Right lobe of liver (tissue), 6 donors: ENCODE measurements around the gene ARMH1. TPM values are rescaled to one million over a fixed set of nuclear protein-coding genes. Genes with fewer than 3 reads are reported as not detected.

Experiments
- ATAC-seq, 4 donors: fragments of 200-7000 bp; cut with Tn5 transposase; one replicate each; pipeline ENCODE4 v1.9.1; 2020; ENCODE audit warnings: mild to moderate bottlenecking in 4 of 4, moderate library complexity in 4 of 4
- DNase-seq, 3 donors: peaks; one replicate each; pipeline ENCODE4 v3.0.0-alpha.2; 2020
- H3K27ac ChIP-seq, 3 donors: fragments of 200-600 bp; one replicate each; pipeline ENCODE4 v1.8.0; 2022
- H3K27me3 ChIP-seq, 2 donors: fragments of 200-600 bp; one replicate each; pipeline ENCODE4 v1.8.0; 2022
- H3K36me3 ChIP-seq, 4 donors: fragments of 200-600 bp; sonication (generic) in 1 of 4; one replicate each; pipeline versions ENCODE4 v1.5.1 to v1.8.0; 2017 to 2022; ENCODE audit warnings: control low read depth in 1 of 4
- H3K4me1 ChIP-seq, 4 donors: fragments of 200-600 bp; sonication (generic) in 1 of 4; one replicate each; pipeline versions ENCODE4 v1.5.1 to v1.8.0; 2017 to 2022; ENCODE audit warnings: control low read depth in 1 of 4
- H3K4me3 ChIP-seq, 3 donors: fragments of 200-600 bp; one replicate each; pipeline ENCODE4 v1.8.0; 2022
- H3K9me3 ChIP-seq, 4 donors: fragments of 200-600 bp; sonication (generic) in 1 of 4; one replicate each; pipeline versions ENCODE4 v1.5.1 to v1.8.0; 2017 to 2022; ENCODE audit warnings: control low read depth in 1 of 4
- POLR2A ChIP-seq: fragments of 450-650 bp; IDR thresholded peaks from one replicate; pipeline ENCODE4 v1.6.1; 2017; ENCODE audit warnings: antibody characterized with exemption, mild to moderate bottlenecking
- WGBS: methylation state at CpG from one replicate; pipeline ENCODE4 v1.1.6; 2018; ENCODE audit warnings: low coverage, low lambda C conversion rate; ENCODE audit not compliant: insufficient coverage; ENCODE audit errors: missing lambda C conversion rate; 5-methylcytosine and 5-hydroxymethylcytosine counted together
- intact Hi-C, 2 donors: fragments of 100-400 bp; cut with DNase I; formaldehyde crosslinking; loops; one replicate each; pipeline versions ENCODE4 v1.11.2 to v1.14.1; 2022
- total RNA-seq, 6 experiments: library from RNA; depleted of rRNA in 2 of 6; stranded (reverse); fragments of >200 nt in 2 of 6; fragmentation: NEBNext Ultra II Directional in 3 of 6; extraction: Animal tissue kit (Norgen Biotek cat#: 25700) in 3 of 6; gene quantifications; one replicate each; pipeline versions ENCODE4 v1.1.0 to v1.2.4, GENCODE V29; 2016 to 2023
- TF ChIP-seq, protein P1 (sequence below), 4 donors: fragments of 200-600 bp in 3 of 4; fragments of 450-650 bp in 1 of 4; IDR thresholded peaks; one replicate each; pipeline versions ENCODE4 v1.5.1 to v1.8.0; 2016 to 2022; ENCODE audit warnings: antibody characterized with exemption in 4 of 4, mild to moderate bottlenecking in 2 of 4
- donor health status: DM: no; HTN: yes; CAD: no.
- donor health status: DM: no; HTN: no; CAD: no.
- donor health status: DM: no; HTN: no; CAD: no.
- donor health status: DM: no; HTN: yes; CAD: no.
- donor health status: DM: no; HTN: yes; CAD: no.

The ARMH1 gene
- total RNA-seq, 6 experiments from 2014 or later = 2.7 to 18.4 (median 5.2) TPM

DNA sequence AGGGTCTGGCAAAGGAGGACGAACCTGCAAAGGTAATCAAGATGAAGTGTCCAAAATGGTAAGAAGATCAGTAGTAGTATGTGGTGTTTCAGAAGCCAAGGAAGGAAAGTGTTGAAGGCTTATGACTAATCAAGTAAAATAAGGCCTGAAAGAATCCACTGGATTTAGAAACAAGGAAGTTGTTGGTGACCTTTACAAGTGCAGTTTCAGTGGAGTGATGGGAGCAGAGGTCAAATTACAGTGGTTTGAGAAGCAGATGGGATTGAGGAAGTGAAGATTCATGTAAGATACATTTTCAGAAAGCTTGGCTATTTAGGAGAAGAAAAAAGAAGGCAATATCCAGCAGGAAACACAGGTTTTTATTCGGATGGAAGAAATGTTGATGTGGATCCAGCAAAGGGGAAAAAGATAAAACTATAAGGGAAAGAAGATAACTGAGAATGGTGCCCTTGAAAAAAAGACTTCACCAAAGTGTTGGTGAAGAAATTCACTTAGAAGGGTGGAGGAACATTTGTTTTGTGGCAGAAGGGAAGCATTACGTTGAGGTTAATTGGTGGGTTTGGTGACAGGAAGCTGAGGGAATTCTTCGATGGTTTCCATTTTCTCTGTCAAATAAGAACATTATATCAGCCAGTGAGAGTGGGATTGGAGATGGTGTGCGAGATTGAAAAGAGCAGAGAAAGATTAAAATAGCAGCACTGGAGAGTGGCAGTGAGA is 2.1 kb downstream of the ARMH1 start:
- Histone ChIP-seq H3K9me3 (no peaks in the 10 kb centered on the region), H3K36me3 (no peaks in the 10 kb centered on the region), H3K27ac (peak overlapping the region; percentile 74 to 97 (median 94)), H3K27me3 (no peaks in the 10 kb centered on the region), H3K4me1 (peaks cover 0 to 78% (median 39%) of the 10 kb centered on the region in 4 donors), H3K4me3 (no peak overlapping the region)
- DNase-seq = no peak
- WGBS = 50% methylated on average over 5 of the region's 5 CpGs
- intact Hi-C loops = no loop called here
- TF ChIP-seq, protein P1, sequence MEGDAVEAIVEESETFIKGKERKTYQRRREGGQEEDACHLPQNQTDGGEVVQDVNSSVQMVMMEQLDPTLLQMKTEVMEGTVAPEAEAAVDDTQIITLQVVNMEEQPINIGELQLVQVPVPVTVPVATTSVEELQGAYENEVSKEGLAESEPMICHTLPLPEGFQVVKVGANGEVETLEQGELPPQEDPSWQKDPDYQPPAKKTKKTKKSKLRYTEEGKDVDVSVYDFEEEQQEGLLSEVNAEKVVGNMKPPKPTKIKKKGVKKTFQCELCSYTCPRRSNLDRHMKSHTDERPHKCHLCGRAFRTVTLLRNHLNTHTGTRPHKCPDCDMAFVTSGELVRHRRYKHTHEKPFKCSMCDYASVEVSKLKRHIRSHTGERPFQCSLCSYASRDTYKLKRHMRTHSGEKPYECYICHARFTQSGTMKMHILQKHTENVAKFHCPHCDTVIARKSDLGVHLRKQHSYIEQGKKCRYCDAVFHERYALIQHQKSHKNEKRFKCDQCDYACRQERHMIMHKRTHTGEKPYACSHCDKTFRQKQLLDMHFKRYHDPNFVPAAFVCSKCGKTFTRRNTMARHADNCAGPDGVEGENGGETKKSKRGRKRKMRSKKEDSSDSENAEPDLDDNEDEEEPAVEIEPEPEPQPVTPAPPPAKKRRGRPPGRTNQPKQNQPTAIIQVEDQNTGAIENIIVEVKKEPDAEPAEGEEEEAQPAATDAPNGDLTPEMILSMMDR (IDR thresholded peaks at IDR 0.05) = no peak
- no peak for TF ChIP-seq POLR2A
- peak in 1 of 4 donors; percentile 7 for ATAC-seq

DNA sequence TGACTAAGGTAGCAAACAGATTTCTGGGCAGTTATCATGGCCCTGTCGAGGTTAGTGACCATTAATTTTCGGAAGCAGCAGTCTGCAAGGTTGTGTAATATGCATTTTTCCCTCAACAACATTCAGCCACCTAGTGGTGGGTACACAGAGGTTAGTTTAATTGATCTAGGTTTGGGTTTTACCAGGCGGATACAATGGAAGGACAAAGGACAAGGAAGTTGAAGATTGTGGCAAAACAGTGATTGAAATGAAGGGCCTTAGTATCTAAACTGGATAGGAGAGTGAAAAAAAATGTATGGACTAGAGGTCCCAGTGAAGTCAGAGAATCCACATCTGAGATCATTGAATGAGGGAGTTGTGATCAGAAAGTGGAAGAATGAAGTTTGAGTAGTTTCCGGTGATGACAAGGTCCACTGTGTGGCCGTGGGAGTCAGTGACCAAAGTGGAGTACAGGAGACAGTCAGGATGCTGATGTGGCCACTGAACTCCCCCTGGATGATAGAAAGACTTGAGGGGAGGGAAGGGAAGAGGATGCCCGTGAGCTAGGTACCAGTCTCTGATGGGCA is 2.8 kb downstream of the ARMH1 start:
- H3K27ac ChIP-seq = peak overlapping the region; percentile 74 to 97 (median 94)
- peak in 1 of 3 donors; percentile 27 for DNase-seq

DNA sequence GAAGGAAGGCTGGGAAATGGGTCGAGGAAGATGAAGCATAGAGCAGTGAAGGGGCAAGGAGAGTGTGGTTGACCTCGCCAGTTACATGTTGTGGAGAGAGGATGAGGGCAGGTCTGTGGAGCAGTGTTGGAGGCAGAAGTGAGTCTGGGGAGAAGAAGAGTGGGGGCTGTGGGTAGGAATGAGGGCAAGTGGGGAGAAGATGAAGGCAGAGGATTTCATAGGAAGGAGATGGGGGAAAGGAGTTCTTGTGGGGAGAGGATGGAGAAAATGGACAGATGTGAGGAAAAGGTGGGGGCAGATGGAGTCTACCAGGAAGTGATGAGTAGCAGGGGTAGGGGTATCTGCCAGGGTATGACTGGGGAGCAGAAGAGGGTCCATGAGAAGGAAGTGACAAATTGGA is 3.6 kb downstream of the ARMH1 start:
- 69% methylated on average over 2 of the region's 2 CpGs for WGBS
- no peaks in the 10 kb centered on the region for H3K27me3 ChIP-seq
- TF ChIP-seq POLR2A = no peak
- ATAC-seq (no peak), DNase-seq (peak in 1 of 3 donors; percentile 2)
- H3K4me1 ChIP-seq = peaks cover 0 to 76% (median 38%) of the 10 kb centered on the region in 4 donors
- H3K36me3 ChIP-seq = no peaks in the 10 kb centered on the region
- intact Hi-C loops = no loop called here
- H3K27ac ChIP-seq = peak overlapping the region; percentile 74 to 97 (median 94)
- no peaks in the 10 kb centered on the region for H3K9me3 ChIP-seq
- no peak overlapping the region for H3K4me3 ChIP-seq

More for the DNA sequence above, 2.8 kb downstream of the ARMH1 start:
- no peak overlapping the region for H3K4me3 ChIP-seq
- peak in 3 of 4 donors; percentile 7 to 16 (median 10) for ATAC-seq
- intact Hi-C loops = no loop called here
- H3K4me1 ChIP-seq = peaks cover 0 to 76% (median 39%) of the 10 kb centered on the region in 4 donors
- WGBS = 35% methylated on average over 6 of the region's 6 CpGs
- no peaks in the 10 kb centered on the region for H3K36me3 ChIP-seq
- TF ChIP-seq, protein P1 (IDR thresholded peaks at IDR 0.05) = peak; percentile 59 to 90 (median 66)
- TF ChIP-seq POLR2A = peak; percentile 84
- no peaks in the 10 kb centered on the region for H3K9me3 ChIP-seq
- H3K27me3 ChIP-seq = no peaks in the 10 kb centered on the region

DNA sequence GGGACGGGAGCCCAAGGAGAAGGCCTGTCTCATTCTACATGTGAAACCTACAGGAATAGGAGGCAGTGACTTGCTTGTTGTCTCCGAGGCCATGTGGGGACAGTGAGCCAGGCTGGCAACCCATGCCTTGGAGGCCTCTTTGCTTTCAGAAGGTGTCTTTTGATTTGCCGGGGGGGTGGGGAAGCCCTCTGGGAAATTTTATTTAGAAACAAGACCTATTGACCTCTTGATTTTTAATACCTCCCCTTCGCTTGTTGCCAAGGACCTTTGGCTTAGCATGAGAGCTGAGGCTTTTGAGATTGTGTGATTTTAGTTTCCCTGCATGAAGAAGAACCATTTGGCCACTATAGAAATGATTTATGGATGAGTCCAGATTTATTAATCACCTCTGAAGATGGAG is 4.1 kb downstream of the ARMH1 start:
- DNase-seq (peak in 2 of 3 donors; percentile 58 to 79), ATAC-seq (peak in 1 of 4 donors; percentile 1)
- Histone ChIP-seq H3K9me3 (no peaks in the 10 kb centered on the region), H3K27me3 (no peaks in the 10 kb centered on the region), H3K4me3 (no peak overlapping the region), H3K27ac (peak overlapping the region; percentile 74 to 97 (median 94)), H3K4me1 (peaks cover 0 to 79% (median 37%) of the 10 kb centered on the region in 4 donors), H3K36me3 (no peaks in the 10 kb centered on the region)
- 22% methylated on average over 4 of the region's 4 CpGs for WGBS
- intact Hi-C loops = no loop called here
- TF ChIP-seq, protein P1 (IDR thresholded peaks at IDR 0.05) = no peak
- peak; percentile 24 for TF ChIP-seq POLR2A

DNA sequence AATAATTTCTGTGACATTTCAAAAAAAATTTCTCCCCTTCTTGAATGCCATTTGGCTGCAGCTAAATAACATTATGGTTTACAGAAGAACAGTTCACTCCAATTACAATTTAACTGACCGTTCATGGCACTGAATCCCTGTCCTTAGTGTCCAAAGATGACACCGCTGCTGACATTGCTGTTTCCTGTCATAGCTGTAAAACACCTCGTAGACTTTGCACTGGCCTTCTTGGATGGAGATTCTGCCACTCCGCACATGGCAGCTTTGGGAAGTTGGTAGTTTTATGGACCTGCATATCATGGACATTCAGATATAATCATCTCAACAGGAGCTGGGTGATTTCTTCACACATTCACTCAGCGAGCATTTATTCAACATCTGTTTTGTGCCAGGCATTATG is 5.0 kb downstream of the ARMH1 start:
- WGBS = 28% methylated on average over 5 of the region's 5 CpGs
- Histone ChIP-seq H3K4me1 (peaks cover 0 to 84% (median 37%) of the 10 kb centered on the region in 4 donors), H3K27me3 (no peaks in the 10 kb centered on the region), H3K9me3 (no peaks in the 10 kb centered on the region), H3K27ac (peak overlapping the region; percentile 60 to 97 (median 94)), H3K36me3 (no peaks in the 10 kb centered on the region), H3K4me3 (peak overlapping the region in 1 of 3 donors; percentile 1)
- ATAC-seq (peak in 3 of 4 donors; percentile 6 to 38 (median 12)), DNase-seq (peak in 2 of 3 donors; percentile 50 to 83)
- peak; percentile 35 for TF ChIP-seq POLR2A
- TF ChIP-seq, protein P1 (IDR thresholded peaks at IDR 0.05) = no peak
- intact Hi-C loops = no loop called here
